ENCODE measurements around the gene OAT.

DNA sequence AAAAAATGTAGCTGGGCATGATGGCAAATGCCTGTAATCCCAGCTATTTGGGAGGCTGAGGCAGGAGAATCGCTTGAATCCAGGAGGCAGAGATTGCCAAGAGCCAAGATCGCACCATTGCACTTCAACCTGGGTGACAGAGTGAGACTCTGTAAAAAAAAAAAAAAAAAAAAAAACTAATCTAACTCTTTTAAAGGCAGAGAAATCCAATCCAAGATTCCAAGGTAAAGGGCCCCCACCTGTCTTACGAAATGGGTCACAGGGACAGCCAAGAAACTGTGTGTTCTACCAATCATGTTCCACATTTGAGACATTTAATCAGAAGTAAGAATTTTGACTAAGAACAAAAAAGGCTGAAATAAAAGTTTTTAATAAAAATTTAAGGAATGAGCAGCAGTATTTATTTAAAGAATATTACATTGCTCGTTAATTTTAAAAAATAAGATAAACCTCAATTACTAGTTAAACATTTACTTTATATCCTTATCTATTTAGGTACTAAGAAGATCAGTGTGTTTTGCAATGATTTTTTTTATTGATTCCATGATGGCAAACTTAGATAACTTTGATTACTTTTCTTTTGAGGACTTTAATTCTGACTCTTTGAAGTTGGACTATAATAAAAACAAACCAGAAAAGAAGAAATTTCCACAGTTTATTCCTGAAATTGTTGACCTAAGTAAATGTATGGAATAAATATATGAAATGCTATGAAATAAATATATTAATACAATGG is 6.7 kb upstream of the OAT start:
- no peak for TF ChIP-seq PPARA (CRISPR knock-in tag; IDR thresholded peaks at IDR 0.05; ENCODE audit: borderline replicate concordance)
- TF ChIP-seq, protein P1, sequence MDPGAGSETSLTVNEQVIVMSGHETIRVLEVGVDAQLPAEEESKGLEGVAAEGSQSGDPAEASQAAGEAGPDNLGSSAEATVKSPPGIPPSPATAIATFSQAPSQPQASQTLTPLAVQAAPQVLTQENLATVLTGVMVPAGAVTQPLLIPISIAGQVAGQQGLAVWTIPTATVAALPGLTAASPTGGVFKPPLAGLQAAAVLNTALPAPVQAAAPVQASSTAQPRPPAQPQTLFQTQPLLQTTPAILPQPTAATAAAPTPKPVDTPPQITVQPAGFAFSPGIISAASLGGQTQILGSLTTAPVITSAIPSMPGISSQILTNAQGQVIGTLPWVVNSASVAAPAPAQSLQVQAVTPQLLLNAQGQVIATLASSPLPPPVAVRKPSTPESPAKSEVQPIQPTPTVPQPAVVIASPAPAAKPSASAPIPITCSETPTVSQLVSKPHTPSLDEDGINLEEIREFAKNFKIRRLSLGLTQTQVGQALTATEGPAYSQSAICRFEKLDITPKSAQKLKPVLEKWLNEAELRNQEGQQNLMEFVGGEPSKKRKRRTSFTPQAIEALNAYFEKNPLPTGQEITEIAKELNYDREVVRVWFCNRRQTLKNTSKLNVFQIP (CRISPR knock-in tag; IDR thresholded peaks at IDR 0.05; ENCODE audit: borderline replicate concordance, low read depth): no peak

All from SK-N-SH treated with all-trans-retinoic acid at 6 μM for 48 hours (cell line).